ENCODE data around the gene PCNT.
"Not testable (repeated sequence)": the region's sequence is repeated elsewhere in the genome, so short reads cannot be mapped to it uniquely, and the experiment has no call there.

PCNT gene

GRCh38 chr21:46454634-46455390 is 130.9 kb downstream of the PCNT start:
- no peak for DNase-seq (ENCODE audit: low spot score)

- no peak for DNase-seq (ENCODE audit: low spot score)
Observed at GRCh38 chr21:46455575-46456385, 131.8 kb downstream of the PCNT start.

DNA sequence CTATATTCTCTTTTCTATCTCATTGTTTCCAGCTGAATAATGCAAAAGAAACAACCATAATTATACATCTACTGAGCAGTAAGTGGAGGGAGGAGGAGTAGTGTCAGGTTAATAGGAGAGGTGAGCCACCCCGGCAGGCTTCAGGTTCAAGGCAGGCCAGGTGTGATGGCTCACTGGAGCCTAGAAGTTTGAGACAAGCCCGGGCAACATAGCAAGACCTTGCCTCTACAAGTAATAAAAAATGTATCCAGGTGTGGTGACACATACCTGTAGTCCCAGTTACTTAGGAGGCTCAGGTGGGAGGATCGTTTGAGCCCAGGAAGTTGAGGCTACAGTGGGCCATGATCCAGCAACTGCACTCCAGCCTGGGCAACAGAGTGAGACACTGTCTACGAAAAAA is 132.8 kb downstream of the PCNT start:
- no peak for DNase-seq (ENCODE audit: low spot score)

DNA sequence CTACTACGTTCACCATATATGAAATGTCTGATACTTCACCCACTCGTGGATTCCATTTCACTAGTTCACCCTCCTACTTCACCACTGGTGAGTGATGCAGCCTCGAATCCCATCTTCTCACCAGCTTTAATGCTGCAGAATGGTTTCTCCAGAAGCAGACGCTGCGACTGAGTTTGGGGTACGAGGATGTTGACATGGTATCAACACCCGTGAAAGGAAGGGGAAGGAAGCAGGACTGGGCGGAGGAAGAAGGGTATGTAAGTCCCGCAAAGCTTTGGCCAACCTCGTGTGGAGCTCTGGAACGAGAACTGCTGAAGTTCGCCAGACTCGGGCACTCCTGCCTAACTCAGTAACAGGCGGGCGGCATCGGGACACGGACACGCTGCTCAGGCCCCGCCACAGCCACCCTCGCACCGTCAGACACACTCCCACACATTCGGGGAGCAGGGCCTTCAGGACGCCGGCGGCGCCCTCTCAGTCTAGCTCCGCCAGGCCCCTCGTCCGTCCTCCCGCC is 133.9 kb downstream of the PCNT start:
- no peak for DNase-seq (ENCODE audit: low spot score)

DNA sequence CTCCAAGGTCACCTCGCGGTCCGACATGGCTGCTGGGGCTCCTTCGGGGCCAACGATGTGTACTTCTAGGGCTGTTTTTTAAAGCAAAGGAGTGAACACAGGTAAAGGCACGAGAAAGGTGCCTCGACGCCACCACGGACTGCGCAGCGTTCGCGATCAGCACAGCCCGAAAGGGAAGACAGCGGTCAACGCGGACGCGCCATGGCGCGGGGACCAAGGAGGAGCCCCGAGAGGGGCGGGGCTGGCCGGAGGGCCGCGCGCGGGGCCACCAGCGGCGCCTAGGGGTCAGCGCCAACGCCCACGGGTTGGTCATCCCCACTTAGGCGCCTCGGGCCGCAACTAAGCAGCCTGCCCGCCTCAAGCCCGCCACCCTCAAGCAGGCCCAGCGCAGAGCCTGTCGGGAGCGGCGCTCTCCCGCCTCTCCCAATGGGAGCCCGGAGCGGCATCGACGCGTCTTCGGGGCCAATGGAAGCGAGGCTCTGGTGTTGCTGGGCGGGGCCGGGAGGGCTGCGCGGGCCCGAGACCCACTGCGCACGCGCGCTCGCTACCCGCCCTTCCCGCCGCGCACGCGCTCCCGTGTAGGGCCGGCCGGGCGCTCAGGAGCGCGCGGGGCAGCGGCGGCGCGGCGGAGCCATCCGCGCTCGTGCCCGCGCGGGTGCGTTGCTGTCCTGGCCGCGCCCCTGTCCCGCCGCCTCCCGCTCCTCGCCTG is 134.5 kb downstream of the PCNT start, which contains the start of gene DIP2A:
TSS of gene DIP2A (plus strand) at position 577 of the 709 bp plus-strand sequence. CDS start 241 bp downstream, outside the sequence.
- peak; percentile 98 for DNase-seq (ENCODE audit: low spot score)

GRCh38 chr21:46459024-46459355 is 135.0 kb downstream of the PCNT start:
- DNase-seq (ENCODE audit: low spot score), result no peak

GRCh38 chr21:46459356-46460112 is 135.6 kb downstream of the PCNT start:
- no peak for DNase-seq (ENCODE audit: low spot score)

DNA sequence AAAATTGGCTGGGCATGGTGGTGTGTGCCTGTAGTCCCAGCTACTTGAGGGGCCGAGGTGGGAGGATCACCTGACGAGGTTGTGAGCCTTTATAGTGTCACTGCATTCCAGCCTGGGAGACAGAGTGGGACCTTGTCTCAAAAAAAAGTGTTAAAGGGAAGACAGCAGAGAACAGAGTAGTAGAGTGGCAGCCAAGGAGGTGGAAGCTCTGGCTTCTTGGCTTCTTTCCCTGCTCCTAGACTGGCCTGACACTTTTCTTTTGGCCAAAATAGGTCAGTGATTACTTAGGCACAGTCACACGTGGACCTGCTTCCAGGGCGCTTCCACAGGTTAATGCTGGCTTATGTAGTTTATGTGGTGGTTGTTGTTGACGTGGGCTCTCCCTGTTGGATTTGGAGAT is 138.0 kb downstream of the PCNT start:
- DNase-seq (ENCODE audit: low spot score), result no peak

DNA sequence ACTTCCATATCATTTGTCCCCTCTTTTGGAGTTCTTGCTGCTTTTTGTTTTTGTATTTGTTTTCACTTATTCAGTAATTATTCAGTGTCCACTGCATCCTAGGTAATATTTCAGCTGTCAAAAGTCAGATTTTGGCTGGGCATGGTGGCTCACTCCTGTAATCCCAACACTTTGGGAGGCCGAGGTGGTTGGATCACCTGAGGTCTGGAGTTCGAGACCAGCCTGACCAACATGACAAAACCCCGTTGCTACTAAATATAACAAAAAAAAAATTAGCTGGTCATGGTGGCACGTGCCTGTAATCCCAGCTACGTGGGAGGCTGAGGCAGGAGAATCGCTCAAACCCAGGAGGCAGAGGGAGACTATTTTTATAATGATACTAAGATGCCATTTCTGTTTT is 141.2 kb downstream of the PCNT start:
- DNase-seq (ENCODE audit: low spot score), result not testable (repeated sequence)

DNA sequence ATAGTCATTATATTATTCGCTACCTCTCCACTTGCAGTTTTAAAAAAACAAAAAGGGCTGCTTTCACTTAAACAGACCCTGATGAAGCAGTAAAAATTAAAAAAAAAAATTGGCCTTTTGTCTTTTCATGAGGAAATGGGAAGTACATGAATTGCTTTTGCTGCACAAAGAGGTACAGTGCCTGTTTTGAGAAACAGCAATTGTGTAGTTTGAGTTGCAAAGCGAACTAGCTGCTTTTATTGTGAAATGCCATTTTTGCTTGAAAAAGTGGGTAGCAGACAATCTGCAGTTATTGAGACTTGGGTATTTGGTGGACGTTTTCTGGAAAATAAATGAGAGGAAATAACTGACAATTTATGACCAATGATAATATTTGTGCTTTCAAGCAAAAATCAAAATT is 141.7 kb downstream of the PCNT start:
- DNase-seq (ENCODE audit: low spot score), result no peak

GRCh38 chr21:46468108-46468774 is 144.3 kb downstream of the PCNT start:
- no peak for DNase-seq (ENCODE audit: low spot score)

DNA sequence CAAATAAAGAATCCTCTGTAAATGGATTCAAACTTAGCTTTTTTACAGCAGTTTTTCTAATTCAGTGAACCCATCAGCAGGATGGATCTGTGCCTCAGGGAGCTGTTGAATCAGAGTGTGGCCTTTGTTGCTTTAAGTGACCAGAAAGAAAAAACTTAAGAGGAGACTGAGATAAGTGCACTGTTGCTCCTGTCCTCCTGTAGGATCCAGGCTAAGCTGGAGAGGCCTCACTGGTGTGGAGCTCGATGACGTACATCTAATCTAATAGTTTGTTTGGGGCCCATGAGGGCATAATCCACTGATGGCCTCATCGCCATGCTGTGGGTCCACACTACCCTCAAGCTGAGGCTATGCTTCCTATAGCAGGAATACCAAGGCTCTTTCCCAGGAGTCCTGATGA is 145.3 kb downstream of the PCNT start:
- no peak for DNase-seq (ENCODE audit: low spot score)

DNA sequence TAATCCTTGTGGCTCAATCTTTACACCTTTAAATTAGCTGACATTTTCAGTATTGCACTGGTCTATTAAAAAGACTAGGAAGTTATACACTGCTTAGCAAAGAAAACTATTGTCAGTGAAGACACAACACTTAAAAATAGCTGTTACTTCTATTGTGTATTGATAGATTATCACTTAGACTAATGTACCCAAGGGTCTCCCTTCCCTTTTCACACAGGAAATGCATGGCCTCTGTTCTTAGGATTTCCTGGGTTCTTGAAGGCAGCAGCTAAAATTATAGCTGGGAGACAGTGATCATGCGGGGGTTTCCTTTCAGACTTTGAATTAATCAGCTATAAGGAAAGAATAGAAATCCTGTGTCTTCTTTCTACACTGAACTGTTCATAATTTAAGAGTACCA is 147.6 kb downstream of the PCNT start:
- no peak for DNase-seq (ENCODE audit: low spot score)

- no peak for DNase-seq (ENCODE audit: low spot score)
Observed at GRCh38 chr21:46472246-46472645, 148.3 kb downstream of the PCNT start.

DNA sequence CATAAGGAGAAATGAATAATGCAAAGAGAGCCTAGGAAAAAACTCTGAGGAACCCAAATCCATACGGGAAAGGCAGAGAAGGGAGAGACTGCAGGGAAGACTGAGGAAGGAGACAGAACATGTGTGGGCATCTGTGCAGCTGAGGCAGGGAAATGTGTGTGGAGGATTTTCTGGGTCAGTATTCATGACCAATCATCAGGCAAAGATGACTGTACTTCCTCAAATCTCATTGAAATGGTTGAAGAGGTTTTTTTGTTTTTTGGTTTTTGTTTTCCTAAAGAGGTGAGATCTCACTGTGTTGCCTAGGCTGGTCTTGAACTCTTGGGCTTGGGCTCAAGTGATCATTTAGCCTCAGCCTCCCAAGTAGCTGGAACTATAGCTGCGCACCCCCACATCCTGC is 150.4 kb downstream of the PCNT start:
- no peak for DNase-seq (ENCODE audit: low spot score)

GRCh38 chr21:46475296-46475695 is 151.3 kb downstream of the PCNT start:
- DNase-seq (ENCODE audit: low spot score), result no peak

GRCh38 chr21:46477765-46478164 is 153.8 kb downstream of the PCNT start:
- DNase-seq (ENCODE audit: low spot score), result no peak

DNA sequence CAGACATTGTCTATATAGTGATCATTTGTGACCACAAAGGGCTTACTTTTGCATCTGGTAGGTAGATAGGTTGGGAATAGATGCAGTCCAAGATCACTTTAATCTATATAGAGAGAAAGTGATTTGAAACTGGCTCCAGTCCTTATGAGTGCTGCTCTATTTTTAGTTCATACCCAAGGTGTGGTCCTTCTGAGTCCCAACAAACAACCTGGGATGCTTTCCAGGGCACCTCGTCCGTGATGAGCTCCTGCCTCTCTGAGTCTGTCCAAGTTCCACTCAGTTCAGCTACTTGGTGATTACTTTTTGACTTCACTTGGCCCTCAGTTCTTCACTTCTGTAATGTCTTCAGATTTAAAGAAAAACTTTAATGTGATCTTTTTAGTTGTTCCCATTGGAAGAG is 155.0 kb downstream of the PCNT start:
- no peak for DNase-seq (ENCODE audit: low spot score)

DNA sequence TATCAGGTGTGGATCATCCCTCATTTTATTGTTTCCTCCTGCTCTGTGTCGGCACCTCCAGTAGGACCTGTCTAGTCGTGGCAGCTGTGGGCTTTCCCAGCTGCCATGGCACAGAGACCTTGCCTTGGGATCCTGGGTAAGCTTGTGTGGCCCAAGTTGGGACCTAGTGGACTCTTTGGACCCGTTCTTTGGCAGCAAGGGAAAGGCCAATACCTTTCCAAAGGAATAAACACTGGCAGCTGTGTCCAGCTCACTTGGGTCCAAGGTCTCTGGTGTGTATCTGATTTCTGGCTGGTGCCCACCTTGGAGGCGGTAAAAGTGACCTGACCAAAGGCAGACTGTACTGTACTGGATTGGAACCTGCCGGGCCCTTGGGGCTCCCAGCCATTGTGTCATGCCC is 156.5 kb downstream of the PCNT start:
- DNase-seq (ENCODE audit: low spot score), result no peak

- DNase-seq (ENCODE audit: low spot score), result no peak
Observed at GRCh38 chr21:46482225-46482845, 158.4 kb downstream of the PCNT start.

- DNase-seq (ENCODE audit: low spot score), result no peak
Observed at GRCh38 chr21:46482846-46483231, 158.9 kb downstream of the PCNT start.

Data from HuH-7 (cell line).